ENCODE results near the gene RSPRY1.
A peak's percentile ranks its signal among the peaks of the same experiment; 100 is the strongest.

Gene RSPRY1

GRCh38 chr16:57273359-57273758 lies 87.2 kb downstream of the RSPRY1 start:
- TF ChIP-seq CTCF (conservative IDR thresholded peaks at IDR 0.05) (no peak), ZFX (IDR thresholded peaks at IDR 0.05) (no peak)

GRCh38 chr16:57273826-57274225 lies 87.7 kb downstream of the RSPRY1 start:
- no peak for TF ChIP-seq ZFX (IDR thresholded peaks at IDR 0.05)
- TF ChIP-seq CTCF (conservative IDR thresholded peaks at IDR 0.05), result no peak
- H3K27ac ChIP-seq, result no peak overlapping the region

More at GRCh38 chr16:57273359-57273758, 87.2 kb downstream of the RSPRY1 start:
- H3K27ac ChIP-seq, result no peak overlapping the region

GRCh38 chr16:57275946-57276345 lies 89.8 kb downstream of the RSPRY1 start:
- H3K27ac ChIP-seq, result peak overlapping the region; percentile 10; the same call in 1 of the 2 replicates

- H3K27ac ChIP-seq, result no peak overlapping the region
- TF ChIP-seq ZFX (IDR thresholded peaks at IDR 0.05) (no peak), CTCF (conservative IDR thresholded peaks at IDR 0.05) (no peak)
Observed at GRCh38 chr16:57276596-57276995, 90.5 kb downstream of the RSPRY1 start.

- TF ChIP-seq ZFX (IDR thresholded peaks at IDR 0.05) (no peak), CTCF (conservative IDR thresholded peaks at IDR 0.05) (no peak)
- no peak overlapping the region for H3K27ac ChIP-seq
Observed at GRCh38 chr16:57277586-57277985, 91.5 kb downstream of the RSPRY1 start.

- no peak overlapping the region for H3K27ac ChIP-seq
Observed at GRCh38 chr16:57278494-57278893, 92.4 kb downstream of the RSPRY1 start.

GRCh38 chr16:57279780-57280638 lies 93.9 kb downstream of the RSPRY1 start:
- no peak for TF ChIP-seq ZFX (IDR thresholded peaks at IDR 0.05)
- TF ChIP-seq CTCF (conservative IDR thresholded peaks at IDR 0.05), result no peak
- no peak overlapping the region for H3K27ac ChIP-seq

More at GRCh38 chr16:57278494-57278893, 92.4 kb downstream of the RSPRY1 start:
- TF ChIP-seq ZFX (IDR thresholded peaks at IDR 0.05) (no peak), CTCF (conservative IDR thresholded peaks at IDR 0.05) (no peak)

GRCh38 chr16:57281791-57282190 lies 95.7 kb downstream of the RSPRY1 start:
- H3K27ac ChIP-seq, result no peak overlapping the region
- no peak for TF ChIP-seq ZFX (IDR thresholded peaks at IDR 0.05)
- TF ChIP-seq CTCF (conservative IDR thresholded peaks at IDR 0.05), result no peak
